LNCaP clone FGC (cell line): ENCODE measurements around the gene LRRC15.
A peak's percentile ranks its signal among the peaks of the same experiment; 100 is the strongest.

Experiments
- DNase-seq: peaks from one replicate; pipeline ENCODE4 v3.0.0-alpha.2; 2011; ENCODE audit warnings: low read depth
- H3K4me3 ChIP-seq: 2 replicates; pipeline ENCODE4 v1.5.1; 2011; ENCODE audit warnings: mild to moderate bottlenecking, low read depth, low read length, control low read depth
- CTCF ChIP-seq: IDR thresholded peaks from 2 replicates; pipeline ENCODE4 v1.5.1; 2012; ENCODE audit warnings: mild to moderate bottlenecking; ENCODE audit not compliant: control insufficient read depth, insufficient read depth; ENCODE audit errors: extremely low read depth

LRRC15 gene

GRCh38 chr3:194330160-194330559, 39.4 kb downstream of the LRRC15 start:
- no peak for TF ChIP-seq CTCF
- no peak for DNase-seq
- H3K4me3 ChIP-seq, result no peak overlapping the region

GRCh38 chr3:194329583-194329965, 40.0 kb downstream of the LRRC15 start:
- no peak overlapping the region for H3K4me3 ChIP-seq
- DNase-seq, result no peak
- no peak for TF ChIP-seq CTCF

GRCh38 chr3:194328942-194329582, 40.5 kb downstream of the LRRC15 start:
- DNase-seq, result no peak
- no peak overlapping the region for H3K4me3 ChIP-seq

GRCh38 chr3:194328053-194328657, 41.4 kb downstream of the LRRC15 start:
- H3K4me3 ChIP-seq, result no peak overlapping the region
- no peak for TF ChIP-seq CTCF
- no peak for DNase-seq

More at GRCh38 chr3:194328942-194329582, 40.5 kb downstream of the LRRC15 start:
- TF ChIP-seq CTCF, result no peak

GRCh38 chr3:194327218-194328052, 42.1 kb downstream of the LRRC15 start:
- DNase-seq, result peak; percentile 15
- TF ChIP-seq CTCF, result no peak
- H3K4me3 ChIP-seq, result no peak overlapping the region

GRCh38 chr3:194326968-194327217, 42.6 kb downstream of the LRRC15 start:
- no peak overlapping the region for H3K4me3 ChIP-seq
- DNase-seq, result no peak
- TF ChIP-seq CTCF, result no peak
